Epithelial cell of umbilical artery (primary cell): ENCODE measurements around the gene UBAP1L. TPM values are rescaled to one million over a fixed set of nuclear protein-coding genes. Genes with fewer than 3 reads are reported as not detected.

Source experiments
- total RNA-seq: library from RNA; depleted of rRNA; stranded (reverse); fragments of >200 nt; gene quantifications from 2 replicates; pipeline ENCODE4 v1.2.3, GENCODE V29; 2014

The UBAP1L gene
- total RNA-seq = 0.65 and 1.1 TPM in 2 replicates

GRCh38 chr15:65115086-65115485 lies at the start of gene UBAP1L:
UBAP1L (minus strand) TSS chr15:65115200; CDS start chr15:65106215, 8,985 bp downstream.

GRCh38 chr15:65133548-65134200 lies 18.7 kb upstream of the UBAP1L start, which contains the start of gene PDCD7:
PDCD7 (minus strand) TSS chr15:65133808; CDS start chr15:65133781, 27 bp downstream.

GRCh38 chr15:65076486-65077290 lies 38.3 kb downstream of the UBAP1L start, which contains the start of gene KBTBD13:
KBTBD13 (plus strand) TSS chr15:65076746; CDS start chr15:65076816, 70 bp downstream.

GRCh38 chr15:65067645-65068402 lies 47.2 kb downstream of the UBAP1L start, which contains the start of gene RASL12:
RASL12 (minus strand) TSS chr15:65067991; CDS start chr15:65067835, 156 bp downstream.

GRCh38 chr15:65044724-65045481 lies 70.1 kb downstream of the UBAP1L start, which contains the start of gene SLC51B:
SLC51B (plus strand) TSS chr15:65045387; CDS start chr15:65050005, 4,618 bp downstream.

Other genes with a start within 250 kb of the UBAP1L start
- 1.6 and 3.0 TPM in 2 replicates for gene ANKDD1A, start 203.3 kb downstream of the UBAP1L start, total RNA-seq
- 59.1 and 72.6 TPM in 2 replicates for gene SPG21, start 125.3 kb downstream of the UBAP1L start, total RNA-seq
- gene MTFMT, start 85.6 kb downstream of the UBAP1L start, total RNA-seq = 21.3 and 22.1 TPM in 2 replicates
- not detected in 2 replicates for gene SLC51B, start 69.8 kb downstream of the UBAP1L start, total RNA-seq
- 0.32 TPM in 1 of 2 replicates, not detected in the other for gene RASL12, start 47.2 kb downstream of the UBAP1L start, total RNA-seq
- gene KBTBD13, start 38.5 kb downstream of the UBAP1L start, total RNA-seq = not detected in 2 replicates
- 13.0 and 18.2 TPM in 2 replicates for gene PDCD7, start 18.6 kb upstream of the UBAP1L start, total RNA-seq
- gene CLPX, start 70.1 kb upstream of the UBAP1L start, total RNA-seq = 40.9 and 57.4 TPM in 2 replicates
- not detected in 2 replicates for gene CILP, start 96.3 kb upstream of the UBAP1L start, total RNA-seq
- 0.97 and 1.1 TPM in 2 replicates for gene PARP16, start 171.7 kb upstream of the UBAP1L start, total RNA-seq
- not detected in 2 replicates for gene RNU5A-1, start 180.9 kb upstream of the UBAP1L start, total RNA-seq
- not detected in 2 replicates for gene RNU5B-1, start 189.5 kb upstream of the UBAP1L start, total RNA-seq